ENCODE data around the gene PLEKHB2.
A peak's percentile ranks its signal among the peaks of the same experiment; 100 is the strongest.
"Not testable (repeated sequence)": the region's sequence is repeated elsewhere in the genome, so short reads cannot be mapped to it uniquely, and the experiment has no call there.

Gene PLEKHB2

DNA sequence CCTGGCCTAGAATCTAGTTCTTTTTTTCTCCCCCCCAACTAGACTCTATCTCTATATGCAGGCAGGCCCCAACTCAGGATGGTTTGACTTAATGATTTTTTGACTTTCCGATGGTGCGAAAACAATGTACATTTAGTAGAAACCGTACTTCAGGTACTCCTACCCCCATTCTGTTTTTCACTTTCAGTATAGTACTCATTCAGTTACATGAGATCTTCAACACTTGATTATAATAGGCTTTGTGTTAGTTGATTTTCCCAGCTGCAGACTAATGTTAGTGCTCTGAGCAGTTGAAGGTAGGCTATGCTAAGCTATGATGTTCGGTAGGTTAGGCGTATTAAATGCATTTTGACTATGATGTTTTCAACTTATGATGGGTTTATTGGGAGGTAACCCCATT is 37.7 kb downstream of the PLEKHB2 start:
- no peak for DNase-seq (ENCODE audit: low read depth in 2 of 2, low spot score in 1 of 2)

DNA sequence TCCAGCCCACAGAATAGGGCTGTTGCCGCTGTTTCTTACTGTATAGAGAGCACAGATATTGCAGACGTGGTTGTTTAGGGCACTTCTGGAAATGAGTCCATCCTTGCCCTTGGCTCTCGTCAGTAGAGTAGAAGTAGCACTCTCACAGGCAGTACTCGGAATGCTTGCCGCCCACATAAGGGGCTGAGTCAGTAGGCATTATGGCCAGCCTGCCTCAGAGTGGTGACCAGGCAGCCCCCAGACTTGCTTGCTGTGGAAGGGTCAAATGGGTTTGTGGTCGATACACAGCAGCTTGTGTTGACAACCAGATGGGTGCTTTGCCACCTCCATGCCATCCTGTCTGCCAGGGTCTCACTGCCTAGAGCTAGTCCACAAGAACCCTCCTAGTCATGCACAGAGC is 38.7 kb downstream of the PLEKHB2 start:
- DNase-seq (ENCODE audit: low read depth in 2 of 2, low spot score in 1 of 2), result no peak

DNA sequence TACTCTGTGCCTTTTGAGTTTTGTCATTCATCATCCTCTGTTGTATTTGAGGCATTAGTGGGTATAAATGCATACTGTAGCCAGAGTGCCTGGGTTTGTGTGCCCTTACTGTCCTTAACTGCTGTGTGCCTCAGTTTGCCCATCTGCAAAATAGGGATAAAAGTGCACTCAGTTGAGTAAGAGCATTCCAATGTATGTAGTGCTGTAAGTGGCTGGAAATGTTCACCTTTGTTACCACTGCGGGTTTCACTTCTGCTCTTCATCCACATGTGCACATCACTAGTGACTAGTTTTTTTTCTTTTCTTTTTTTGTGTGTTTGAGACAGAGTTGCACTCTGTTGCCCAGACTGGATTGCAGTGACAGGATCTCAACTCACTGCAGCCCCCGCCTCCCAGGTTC is 39.9 kb downstream of the PLEKHB2 start:
- no peak for DNase-seq (ENCODE audit: low read depth in 2 of 2, low spot score in 1 of 2)

DNA sequence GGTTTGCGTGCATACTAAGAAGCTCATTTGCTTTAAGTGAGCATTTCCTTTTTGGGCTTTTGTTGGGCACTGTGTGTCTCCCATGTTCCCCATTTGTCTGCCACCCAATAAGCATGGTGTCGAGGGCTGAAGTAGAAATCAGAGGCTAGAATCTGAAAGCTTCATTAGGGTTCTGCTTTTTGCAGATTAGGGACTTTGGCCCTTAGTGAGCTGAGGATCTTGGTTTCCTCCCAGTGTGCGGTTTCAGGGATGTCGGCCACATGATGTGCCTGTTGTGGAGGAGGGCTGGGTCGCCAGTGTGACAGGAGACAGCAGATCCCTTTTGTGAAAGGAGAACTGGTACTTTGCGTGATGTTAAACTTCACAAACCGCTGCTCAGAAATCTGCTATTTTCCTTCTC is 41.1 kb downstream of the PLEKHB2 start:
- no peak for DNase-seq (ENCODE audit: low read depth in 2 of 2, low spot score in 1 of 2)

DNA sequence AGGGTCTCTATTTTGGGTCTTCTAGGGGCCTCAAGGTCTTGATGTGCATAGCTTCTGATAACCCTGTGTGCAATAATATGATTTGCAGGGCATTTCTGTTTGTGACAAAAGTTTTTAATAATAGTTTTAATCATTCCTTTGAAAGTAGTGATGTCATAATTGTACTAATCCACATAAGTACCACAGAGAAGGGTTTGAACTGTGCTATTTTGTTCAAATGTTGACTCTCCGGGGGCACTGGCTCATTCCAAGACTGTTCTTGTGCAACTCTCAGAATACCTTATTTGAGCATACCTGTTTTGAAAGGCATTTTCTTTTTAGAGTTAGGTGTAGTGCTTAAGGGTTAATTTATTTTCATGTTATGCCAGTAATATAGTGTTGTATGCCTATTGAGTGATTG is 41.6 kb downstream of the PLEKHB2 start:
- no peak for DNase-seq (ENCODE audit: low read depth in 2 of 2, low spot score in 1 of 2)

DNA sequence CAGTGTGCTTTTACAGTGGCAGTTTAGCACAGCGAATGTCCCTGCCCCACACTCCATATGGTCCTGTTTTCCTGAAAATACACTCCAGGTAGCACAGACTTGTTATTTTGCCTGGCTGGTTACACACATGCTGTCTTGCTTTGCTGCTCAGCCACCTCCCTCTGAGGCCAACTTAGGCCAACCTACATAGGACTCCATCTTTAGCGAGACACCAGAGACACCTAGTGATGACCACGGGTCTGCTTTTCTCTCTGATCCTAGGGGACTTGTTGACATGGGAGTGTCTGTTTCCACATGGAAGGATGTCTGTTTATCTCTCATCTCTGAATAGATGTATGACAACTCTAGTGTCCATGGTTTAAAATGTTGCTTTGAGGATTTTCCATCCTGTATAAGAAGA is 43.3 kb downstream of the PLEKHB2 start:
- DNase-seq (ENCODE audit: low read depth in 2 of 2, low spot score in 1 of 2), result no peak

DNA sequence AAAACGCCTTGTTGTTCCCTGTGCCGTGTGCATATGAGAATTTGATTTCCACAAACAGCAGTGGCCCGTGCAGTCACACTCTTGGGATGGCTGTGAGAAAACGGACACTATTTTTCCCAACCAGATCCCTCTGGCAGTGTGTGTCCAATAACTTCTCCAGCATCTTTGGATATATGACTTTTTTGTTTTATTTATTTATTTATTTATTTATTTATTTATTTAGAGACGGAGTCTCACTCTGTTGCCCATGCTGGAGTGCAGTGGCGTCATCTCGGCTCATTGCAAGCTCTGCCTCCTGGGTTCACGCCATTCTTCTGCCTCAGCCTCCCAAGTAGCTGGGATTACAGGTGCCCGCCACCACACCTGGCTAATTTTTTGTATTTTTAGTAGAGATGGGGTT is 45.0 kb downstream of the PLEKHB2 start:
- not testable (repeated sequence) for DNase-seq (ENCODE audit: low read depth in 2 of 2, low spot score in 1 of 2)

DNA sequence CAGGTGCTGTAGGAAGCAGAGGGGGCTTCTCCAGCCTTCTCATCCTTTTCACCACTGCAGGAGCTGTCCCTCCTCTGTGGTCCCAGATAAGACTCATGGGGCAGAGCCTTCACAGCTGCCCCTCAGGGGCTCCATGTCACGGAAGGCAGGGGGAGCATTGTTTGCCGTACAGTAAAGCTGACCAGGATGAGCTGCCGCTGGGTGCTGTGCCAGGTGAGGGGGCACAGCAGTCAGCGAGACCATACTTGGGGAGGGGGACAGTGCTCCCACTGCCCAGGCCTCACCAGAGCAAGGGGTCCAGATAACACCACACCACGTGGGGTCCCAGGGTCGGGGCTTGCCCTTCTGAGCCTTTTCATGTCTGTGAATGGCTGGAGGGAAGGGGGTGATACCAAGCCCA is 46.3 kb downstream of the PLEKHB2 start:
- no peak for DNase-seq (ENCODE audit: low read depth in 2 of 2, low spot score in 1 of 2)

DNA sequence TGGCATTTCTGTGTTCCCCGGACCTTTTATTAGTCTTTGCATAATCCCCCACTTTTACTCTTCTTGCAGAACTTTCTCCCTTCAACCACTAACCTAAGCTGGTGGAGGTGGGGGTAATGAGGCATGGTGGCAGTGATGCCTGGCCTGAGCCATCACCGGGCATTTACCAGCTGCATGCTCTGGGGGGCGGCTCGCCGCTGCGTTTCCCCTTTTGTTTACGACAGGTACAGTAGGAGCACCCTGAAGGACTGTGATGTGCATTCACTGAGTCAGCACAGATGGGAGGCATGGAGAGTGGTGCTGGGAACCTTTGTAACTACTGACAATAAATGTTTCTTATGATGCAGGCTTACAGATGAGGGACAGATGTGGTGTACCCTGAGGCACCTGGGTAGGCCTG is 46.9 kb downstream of the PLEKHB2 start:
- no peak for DNase-seq (ENCODE audit: low read depth in 2 of 2, low spot score in 1 of 2)

DNA sequence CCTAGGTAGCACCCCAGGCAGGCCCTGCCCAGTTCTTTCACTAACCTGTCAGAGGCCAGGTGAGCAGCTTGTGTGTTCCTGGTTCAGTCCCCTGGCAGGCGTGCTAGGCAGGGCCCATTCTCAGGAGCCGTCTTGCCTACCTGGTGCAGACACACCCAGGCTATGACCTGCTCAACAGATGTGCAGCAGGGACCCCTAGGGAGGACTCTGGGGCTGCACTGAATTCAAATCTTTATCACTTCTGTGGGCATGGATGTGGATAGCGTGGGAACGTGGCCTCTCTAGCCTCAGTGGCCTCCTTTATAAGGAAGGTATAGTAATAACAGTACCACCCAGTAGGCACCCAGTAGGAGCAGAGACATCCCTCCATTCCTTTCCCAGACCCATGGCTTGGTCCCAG is 48.4 kb downstream of the PLEKHB2 start:
- no peak for DNase-seq (ENCODE audit: low read depth in 2 of 2, low spot score in 1 of 2)

DNA sequence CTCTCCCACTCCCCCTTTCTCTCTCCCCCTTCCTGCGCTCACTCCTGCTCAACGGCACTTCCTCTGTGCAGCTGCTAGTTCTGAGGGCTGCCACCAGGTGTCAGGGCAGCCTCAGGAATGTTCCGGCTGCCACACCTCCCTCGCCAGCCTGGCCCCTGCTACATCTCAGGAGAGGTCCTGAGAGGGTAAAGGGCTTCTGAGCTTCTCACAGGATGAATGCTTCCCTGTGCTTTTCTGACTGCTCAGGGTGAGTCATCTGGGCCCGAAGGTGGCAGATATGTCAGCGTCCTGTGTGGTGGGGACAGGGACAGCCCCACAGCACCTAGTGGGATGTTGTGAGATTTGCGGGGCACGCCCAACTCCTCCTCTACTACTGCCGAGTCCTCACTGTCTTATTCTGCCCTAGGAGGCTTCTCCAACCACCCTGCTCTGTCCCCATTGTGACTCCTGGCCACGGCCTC is 49.0 kb downstream of the PLEKHB2 start:
- DNase-seq (ENCODE audit: low read depth in 2 of 2, low spot score in 1 of 2), result peak in 1 of 2 donors; percentile 39

DNA sequence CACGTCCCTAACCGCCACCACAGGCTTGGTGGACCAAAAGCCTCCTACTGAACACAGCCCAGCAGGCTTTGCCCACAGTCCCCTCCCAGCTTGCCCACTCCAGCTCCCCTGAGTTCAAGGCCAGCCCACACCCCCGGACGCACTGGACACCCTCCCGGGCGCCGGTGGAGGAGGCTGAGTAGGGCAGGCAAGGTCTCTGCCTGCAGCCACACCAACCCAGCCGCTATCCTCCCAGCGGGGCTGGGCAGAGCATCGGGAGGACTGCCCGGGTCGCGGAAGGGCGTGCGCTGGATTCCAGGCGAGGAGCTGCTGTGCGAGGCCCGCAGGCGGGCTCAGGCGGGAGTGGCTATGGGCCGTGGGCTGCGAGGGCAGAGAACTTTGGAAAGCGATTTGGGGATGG is 49.5 kb downstream of the PLEKHB2 start:
- no peak for DNase-seq (ENCODE audit: low read depth in 2 of 2, low spot score in 1 of 2)

DNA sequence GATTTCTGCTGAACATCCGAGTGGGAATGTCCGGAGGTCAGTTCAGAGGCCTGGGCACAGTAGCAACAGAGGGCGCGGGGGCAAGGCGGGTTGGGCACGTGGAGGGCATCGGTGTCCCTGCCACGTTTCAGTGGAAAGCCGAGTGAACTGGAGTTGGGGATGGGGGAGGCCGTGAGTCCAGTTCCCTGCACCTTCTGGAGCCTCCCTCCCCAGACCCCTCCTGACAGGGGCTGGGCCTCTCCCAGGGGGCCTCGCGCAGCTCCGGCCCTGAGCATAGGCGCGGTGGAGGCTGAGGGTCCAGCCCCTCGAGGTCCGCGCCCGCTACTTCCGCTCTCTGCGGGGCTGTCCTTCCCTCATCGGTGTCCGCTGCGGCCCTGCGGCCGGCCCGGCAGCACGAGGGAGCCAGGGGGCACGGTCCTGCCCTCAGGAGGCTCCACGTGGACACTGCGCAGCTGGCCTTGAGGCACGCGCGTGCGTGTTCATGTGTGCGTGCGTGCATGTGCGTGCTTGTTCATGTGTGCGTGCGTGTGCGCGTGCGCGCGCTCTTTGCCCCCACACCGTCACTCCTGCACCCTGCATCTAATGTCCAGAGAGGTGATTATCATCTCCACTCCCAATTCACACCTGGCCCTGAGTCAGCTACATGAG is 50.2 kb downstream of the PLEKHB2 start:
- no peak for DNase-seq (ENCODE audit: low read depth in 2 of 2, low spot score in 1 of 2)

DNA sequence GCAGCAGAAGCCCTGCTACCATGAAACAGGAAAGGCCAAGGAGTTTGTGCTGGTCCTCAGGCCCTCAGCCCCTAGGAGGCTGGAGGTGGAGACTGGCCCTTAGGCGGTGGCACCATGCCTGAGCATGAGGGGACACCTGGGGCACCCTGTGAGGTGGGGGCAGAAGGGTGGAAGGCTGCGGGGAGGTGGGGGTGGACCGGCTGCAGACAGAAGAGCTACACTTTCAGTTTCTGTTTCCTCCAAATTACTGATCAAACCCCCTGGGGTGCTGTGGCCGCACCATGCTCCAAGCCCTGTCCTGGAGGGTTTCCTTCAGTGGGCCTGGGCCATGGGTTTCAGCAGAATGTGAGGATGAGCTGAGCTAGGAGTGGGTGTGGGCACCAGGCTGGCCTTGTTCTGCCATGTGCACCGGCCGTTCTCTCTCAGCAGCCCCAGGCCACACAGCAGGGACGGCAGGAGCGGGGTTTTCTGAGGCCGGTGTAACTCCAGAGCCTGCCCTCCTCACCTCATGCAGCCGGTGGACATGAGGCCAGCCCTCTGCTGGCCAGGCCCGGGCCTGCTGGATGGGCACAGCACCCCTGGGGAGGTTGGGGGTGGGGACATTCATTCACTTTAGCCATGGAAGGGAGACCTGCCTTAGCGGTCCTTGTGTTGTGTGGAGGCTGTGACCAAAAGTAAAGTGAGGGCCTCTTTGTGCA is 51.5 kb downstream of the PLEKHB2 start:
- no peak for DNase-seq (ENCODE audit: low read depth in 2 of 2, low spot score in 1 of 2)

DNA sequence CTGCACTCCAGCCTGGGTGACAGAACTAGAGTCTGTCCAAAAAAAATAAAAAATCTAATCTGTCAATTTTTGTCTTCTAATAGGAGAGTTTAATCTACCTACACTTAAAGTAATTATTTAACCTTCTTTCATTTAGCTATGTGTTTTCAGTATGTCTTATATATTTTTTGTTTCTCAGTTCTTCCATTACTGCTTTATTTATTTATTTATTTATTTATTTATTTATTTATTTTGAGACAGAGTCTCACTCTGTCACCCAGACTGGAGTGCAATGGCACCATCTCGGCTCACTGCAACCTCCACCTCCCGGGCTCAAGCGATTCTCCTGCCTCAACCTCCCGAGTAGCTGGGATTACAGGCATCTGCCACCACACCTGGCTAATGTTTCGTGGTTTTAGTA is 60.4 kb downstream of the PLEKHB2 start:
- not testable (repeated sequence) for DNase-seq (ENCODE audit: low read depth in 2 of 2, low spot score in 1 of 2)

DNA sequence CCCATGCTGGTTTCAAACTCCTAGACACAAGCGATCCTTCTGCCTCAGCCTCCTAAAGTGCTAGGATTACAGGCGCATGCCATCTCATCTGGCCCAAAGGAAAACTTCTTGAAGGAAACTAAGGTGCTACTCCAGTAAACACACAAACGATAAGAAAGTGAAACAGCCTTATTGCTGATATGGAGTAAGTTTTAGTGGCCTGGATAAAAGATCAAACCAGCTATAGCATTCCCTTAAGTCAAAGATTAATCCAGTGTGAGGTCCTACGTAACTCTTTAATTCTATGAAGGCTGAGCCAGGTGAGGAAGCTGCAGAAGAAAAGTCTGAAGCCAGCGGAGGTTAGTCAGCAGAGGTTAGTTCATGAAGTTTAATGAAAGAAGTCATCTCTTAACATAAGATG is 63.4 kb downstream of the PLEKHB2 start:
- DNase-seq (ENCODE audit: low read depth in 2 of 2, low spot score in 1 of 2), result no peak

DNA sequence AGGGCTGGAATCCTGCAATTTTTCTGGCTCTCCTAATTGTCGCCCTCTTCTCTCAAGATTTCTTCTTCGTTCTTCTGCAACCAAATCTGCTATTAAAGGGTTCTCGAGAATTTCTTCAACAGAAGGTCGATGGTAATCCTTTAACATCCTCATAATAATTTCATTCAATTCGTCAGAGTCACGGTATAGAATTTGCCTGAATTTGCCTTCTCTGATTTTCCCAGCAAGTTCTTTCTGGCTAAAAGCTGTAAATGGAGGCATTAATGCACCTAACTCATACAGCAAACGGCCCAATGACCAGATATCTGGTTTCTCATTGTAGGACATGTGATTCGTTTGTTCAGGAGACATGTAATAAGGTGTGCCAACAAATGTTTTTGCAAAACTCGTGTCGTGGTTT is 72.9 kb downstream of the PLEKHB2 start:
- DNase-seq (ENCODE audit: low read depth in 2 of 2, low spot score in 1 of 2), result not testable (repeated sequence)

DNA sequence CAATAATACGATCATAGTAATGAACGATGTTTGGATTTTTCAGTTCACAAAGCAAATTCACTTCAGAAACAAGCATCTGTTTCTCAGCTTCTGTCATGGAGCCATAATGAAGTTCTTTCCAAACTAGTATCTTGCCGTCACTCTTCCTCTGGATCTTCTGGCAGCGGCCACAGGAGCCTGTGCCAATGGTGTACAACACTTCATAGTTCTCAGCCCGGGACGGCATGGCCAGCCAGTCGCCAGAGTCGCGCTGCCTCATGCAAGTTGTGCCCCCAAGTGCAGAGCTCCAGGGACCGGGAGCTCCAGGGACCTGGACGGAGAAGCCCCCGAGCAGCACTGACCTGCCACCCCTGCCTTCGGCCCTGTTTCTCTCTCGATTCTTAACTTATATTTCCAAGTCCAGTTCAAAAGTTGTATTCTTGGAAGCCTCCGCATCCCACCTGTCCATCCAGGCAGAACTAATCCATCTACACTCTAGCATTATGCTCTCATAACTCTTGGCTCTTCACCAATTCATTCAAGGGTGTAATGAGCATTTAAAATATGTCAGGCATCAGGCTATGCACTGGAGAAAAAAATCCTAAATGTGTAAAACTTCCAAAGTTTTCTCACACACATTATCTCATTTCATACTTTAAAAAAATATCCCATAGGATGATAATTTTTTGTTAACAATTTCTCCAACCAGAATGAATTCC is 73.7 kb downstream of the PLEKHB2 start:
- not testable (repeated sequence) for DNase-seq (ENCODE audit: low read depth in 2 of 2, low spot score in 1 of 2)

DNA sequence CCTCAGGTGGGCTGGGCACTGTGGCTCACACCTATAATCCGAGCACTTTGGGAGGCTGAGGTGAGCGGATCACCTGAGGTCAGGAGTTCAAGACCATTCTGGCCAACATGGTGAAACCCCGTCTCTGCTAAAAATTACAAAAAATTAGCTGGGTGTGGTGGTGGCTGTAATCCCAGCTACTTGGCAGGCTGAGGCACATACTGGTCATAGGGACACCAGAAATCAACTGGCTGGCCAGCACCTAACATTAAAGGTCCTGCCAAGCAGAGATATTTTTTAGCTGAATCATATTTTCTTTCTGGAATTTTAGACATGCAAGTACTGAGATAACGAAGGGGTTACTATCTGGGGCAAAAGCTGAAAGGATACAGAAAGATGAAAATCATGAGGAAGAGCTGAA is 76.3 kb downstream of the PLEKHB2 start:
- not testable (repeated sequence) for DNase-seq (ENCODE audit: low read depth in 2 of 2, low spot score in 1 of 2)

DNA sequence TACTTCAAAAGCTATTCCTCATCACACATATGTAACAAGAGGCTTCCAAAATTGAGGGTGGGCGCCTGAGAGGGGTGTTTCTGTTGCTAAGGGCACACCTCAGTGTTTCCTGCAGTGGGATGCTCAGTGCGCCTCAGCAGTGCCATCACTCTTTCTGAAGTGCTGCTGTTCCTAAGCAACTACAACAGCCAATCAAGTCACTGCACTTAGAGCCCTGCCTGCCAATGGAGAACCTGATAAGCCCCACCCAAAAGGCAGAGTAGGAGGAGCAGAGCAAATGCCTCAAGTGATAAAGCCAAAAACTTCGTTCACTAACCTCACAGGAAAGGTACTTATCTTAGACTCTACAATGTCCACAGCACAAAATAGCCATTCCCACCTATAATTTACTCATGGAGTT is 88.3 kb downstream of the PLEKHB2 start:
- DNase-seq (ENCODE audit: low read depth in 2 of 2, low spot score in 1 of 2), result not testable (repeated sequence)

DNA sequence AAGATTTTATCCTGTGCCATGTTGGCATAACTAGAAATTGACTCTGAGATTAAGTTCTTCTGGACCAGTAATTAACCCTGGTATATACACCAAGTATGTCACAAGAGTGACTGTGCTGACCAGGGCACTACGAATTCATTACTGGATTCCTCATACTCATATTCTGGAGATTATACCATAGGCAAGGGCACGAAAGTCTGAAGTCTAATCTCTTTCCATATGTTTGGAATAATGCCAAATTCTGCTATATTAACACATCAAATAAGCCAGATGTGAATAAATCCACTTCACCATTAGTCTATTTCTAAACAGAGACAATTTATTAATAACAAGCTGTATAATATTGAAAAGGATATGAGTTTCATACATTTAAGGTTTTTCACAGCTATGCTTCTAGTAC is 91.0 kb downstream of the PLEKHB2 start:
- not testable (repeated sequence) for DNase-seq (ENCODE audit: low read depth in 2 of 2, low spot score in 1 of 2)

Data from stimulated activated CD8-positive, alpha-beta memory T cell treated with anti-CD3 and anti-CD28 coated beads, Interleukin-4, amount 100 ng/mL, for 1 hour (primary cell).